Common myeloid progenitor, CD34-positive (primary cell): ENCODE measurements around the gene FBL.
A peak's percentile ranks its signal among the peaks of the same experiment; 100 is the strongest.

Experiments
- CTCF ChIA-PET: fragments of 350-600 bp; sonication (Branson Sonifier 250); formaldehyde crosslinking; loops from one replicate; lab custom pipeline; 2021; ENCODE audit warnings: antibody characterized with exemption; lab: Charles Lee
- POLR2A ChIA-PET: fragments of 350-600 bp; sonication (Branson Sonifier 250); formaldehyde crosslinking; loops from one replicate; lab custom pipeline; 2021; ENCODE audit warnings: antibody characterized with exemption; lab: Charles Lee
- DNase-seq, 3 donors: peaks; one replicate each; pipeline versions ENCODE4 v3.0.0 to v3.0.0-alpha.2; 2013
- H3K27ac ChIP-seq, 2 experiments: 1 replicate in 1 of 2; 2 replicates in 1 of 2; pipeline ENCODE4 v1.7.0; 2013; ENCODE audit warnings: inconsistent platforms in 2 of 2, low read length in 2 of 2, mild to moderate bottlenecking in 2 of 2, low read depth in 1 of 2, moderate library complexity in 1 of 2; ENCODE audit not compliant: severe bottlenecking in 2 of 2, insufficient read depth in 1 of 2, poor library complexity in 1 of 2
- H3K27me3 ChIP-seq, 5 experiments: replicated peaks in 2 of 5; 1 replicate in 3 of 5; 2 replicates in 2 of 5; pipeline versions ENCODE4 v1.6.1 to v1.7.0; 2013; ENCODE audit warnings: low read length in 4 of 5, mild to moderate bottlenecking in 2 of 5, moderate library complexity in 2 of 5, inconsistent platforms in 1 of 5; ENCODE audit not compliant: insufficient read depth in 5 of 5, control insufficient read depth in 4 of 5
- H3K36me3 ChIP-seq, 4 experiments: 1 replicate in 2 of 4; 2 replicates in 2 of 4; pipeline versions ENCODE4 v1.6.1 to v1.7.0; 2013; ENCODE audit warnings: low read length in 3 of 4, control low read depth in 1 of 4, mild to moderate bottlenecking in 1 of 4; ENCODE audit not compliant: control insufficient read depth in 4 of 4, insufficient read depth in 4 of 4
- H3K4me1 ChIP-seq, 4 experiments: 1 replicate in 3 of 4; 2 replicates in 1 of 4; pipeline versions ENCODE4 v1.6.1 to v1.7.1; 2013; ENCODE audit warnings: low read length in 3 of 4, mild to moderate bottlenecking in 3 of 4, control low read depth in 1 of 4, inconsistent platforms in 1 of 4, moderate library complexity in 1 of 4; ENCODE audit not compliant: control insufficient read depth in 4 of 4, insufficient read depth in 4 of 4; ENCODE audit errors: control extremely low read depth in 1 of 4
- H3K4me3 ChIP-seq, 7 experiments: 1 replicate in 4 of 7; 2 replicates in 3 of 7; pipeline versions ENCODE4 v1.5.1 to v1.7.0; 2013; ENCODE audit warnings: mild to moderate bottlenecking in 7 of 7, low read length in 6 of 7, moderate library complexity in 6 of 7, inconsistent platforms in 2 of 7, low read depth in 2 of 7, control low read depth in 1 of 7; ENCODE audit not compliant: insufficient read depth in 4 of 7, control insufficient read depth in 1 of 7; ENCODE audit errors: extremely low read depth in 1 of 7
- H3K9me3 ChIP-seq, 5 experiments: 1 replicate in 4 of 5; 2 replicates in 1 of 5; pipeline versions ENCODE4 v1.6.1 to v1.7.1; 2013; ENCODE audit warnings: low read length in 4 of 5, mild to moderate bottlenecking in 2 of 5, inconsistent platforms in 1 of 5, low read depth in 1 of 5, moderate library complexity in 1 of 5; ENCODE audit not compliant: control insufficient read depth in 4 of 5, insufficient read depth in 2 of 5; ENCODE audit errors: control extremely low read depth in 1 of 5
- WGBS: methylation state at CpG from one replicate; pipeline ENCODE4 v1.1.5; 2013; ENCODE audit not compliant: insufficient coverage; 5-methylcytosine and 5-hydroxymethylcytosine counted together

The FBL gene

GRCh38 chr19:39826311-39826945, 19.8 kb downstream of the FBL start:
- Histone ChIP-seq H3K4me1 (peaks cover 0 to 16% (median 12%) of the 10 kb centered on the region in 4 experiments), H3K27ac (no peak overlapping the region), H3K27me3 (no peaks in the 10 kb centered on the region), H3K4me3 (no peak overlapping the region), H3K36me3 (peaks cover 11 to 62% (median 45%) of the 10 kb centered on the region in 4 experiments), H3K9me3 (no peaks in the 10 kb centered on the region)
- no peak for DNase-seq
- WGBS: 95% methylated on average over 21 of the region's 35 CpGs
- ChIA-PET CTCF (no interaction called here), POLR2A (no interaction called here)

DNA sequence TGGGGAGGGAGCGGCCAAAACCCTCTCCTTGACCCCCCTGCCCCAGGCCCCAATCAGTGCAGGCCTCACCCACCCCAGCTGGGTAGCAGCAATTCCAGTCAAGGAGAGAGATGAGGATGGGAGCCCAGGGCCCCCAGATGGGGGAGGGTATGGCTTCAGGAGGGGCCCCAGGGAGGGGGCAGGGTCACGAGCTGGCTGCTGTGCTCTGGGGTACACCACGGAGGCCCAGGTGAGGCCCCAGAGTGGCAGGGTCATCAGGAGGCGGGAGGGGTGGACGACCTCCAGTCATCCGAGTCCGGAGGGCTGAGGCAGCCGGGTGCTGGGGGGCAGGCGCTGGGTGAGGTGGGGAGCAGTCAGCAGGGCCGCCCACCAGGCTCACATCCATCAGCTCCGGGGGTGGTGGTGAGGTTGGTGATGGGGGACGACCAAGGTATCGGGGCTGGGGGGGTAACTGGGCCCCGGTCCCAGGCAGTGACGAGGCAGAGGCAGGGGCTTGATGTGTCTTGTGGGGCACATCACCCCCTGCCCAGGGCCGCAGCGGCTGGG, 20.6 kb downstream of the FBL start:
- CTCF ChIA-PET: no interaction called here
- POLR2A ChIA-PET: no interaction called here
- no peaks in the 10 kb centered on the region for H3K27me3 ChIP-seq
- H3K27ac ChIP-seq: peak overlapping the region in 1 of 2 experiments; percentile 57
- peaks cover 0 to 2% (median 0%) of the 10 kb centered on the region in 5 experiments for H3K9me3 ChIP-seq
- H3K4me3 ChIP-seq: no peak overlapping the region
- no peak for DNase-seq
- WGBS: 97% methylated on average over 13 of the region's 17 CpGs
- H3K36me3 ChIP-seq: peaks cover 11 to 53% (median 39%) of the 10 kb centered on the region in 4 experiments
- peaks cover 0 to 16% (median 12%) of the 10 kb centered on the region in 4 experiments for H3K4me1 ChIP-seq

- POLR2A ChIA-PET: no interaction called here
- no peak for DNase-seq
- H3K36me3 ChIP-seq: peaks cover 11 to 48% (median 34%) of the 10 kb centered on the region in 4 experiments
- peaks cover 0 to 16% (median 12%) of the 10 kb centered on the region in 4 experiments for H3K4me1 ChIP-seq
- H3K9me3 ChIP-seq: peaks cover 0 to 2% (median 0%) of the 10 kb centered on the region in 5 experiments
- H3K27me3 ChIP-seq: no peaks in the 10 kb centered on the region
- H3K27ac ChIP-seq: peak overlapping the region in 1 of 2 experiments; percentile 57
- H3K4me3 ChIP-seq: peak overlapping the region in 1 of 7 experiments; percentile 87
- 83% methylated on average over 2 of the region's 11 CpGs for WGBS
- CTCF ChIA-PET: no interaction called here
Observed at GRCh38 chr19:39825093-39825463, 21.1 kb downstream of the FBL start.

GRCh38 chr19:39824143-39825092, 21.8 kb downstream of the FBL start:
- peaks cover 0 to 2% (median 0%) of the 10 kb centered on the region in 5 experiments for H3K9me3 ChIP-seq
- H3K4me3 ChIP-seq: peak overlapping the region; percentile 53 to 93 (median 85)
- POLR2A ChIA-PET: no interaction called here
- H3K4me1 ChIP-seq: peaks cover 0 to 16% (median 12%) of the 10 kb centered on the region in 4 experiments
- H3K27me3 ChIP-seq: no peaks in the 10 kb centered on the region
- peaks cover 7 to 42% (median 28%) of the 10 kb centered on the region in 4 experiments for H3K36me3 ChIP-seq
- peak overlapping the region in 1 of 2 experiments; percentile 65 for H3K27ac ChIP-seq
- 10% methylated on average over 46 of the region's 47 CpGs for WGBS
- CTCF ChIA-PET: no interaction called here
- DNase-seq: peak; percentile 91 to 95 (median 93)

DNA sequence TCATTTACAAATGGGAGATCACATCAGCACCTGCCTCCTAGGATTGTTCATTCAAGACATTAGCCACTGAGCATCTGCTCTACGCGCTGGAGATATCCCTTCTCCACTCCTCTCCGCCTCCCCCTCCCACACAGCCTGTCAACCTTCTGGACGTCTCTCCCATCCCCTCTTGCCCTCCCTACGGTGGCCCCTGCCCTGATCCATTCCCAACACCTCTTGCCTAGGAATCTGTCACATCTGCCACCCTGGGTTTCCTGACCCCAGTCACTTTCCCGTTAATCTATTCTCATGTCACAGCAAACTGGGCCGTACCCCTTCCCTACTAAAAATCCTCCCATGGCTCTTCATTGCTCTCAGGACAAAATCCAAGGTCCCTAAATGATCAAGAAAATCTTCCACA, 22.5 kb downstream of the FBL start:
- peak in 1 of 3 donors; percentile 8 for DNase-seq
- Histone ChIP-seq H3K9me3 (peaks cover 0 to 2% (median 0%) of the 10 kb centered on the region in 5 experiments), H3K4me3 (peak overlapping the region; percentile 53 to 93 (median 85)), H3K36me3 (peaks cover 5 to 35% (median 24%) of the 10 kb centered on the region in 4 experiments), H3K27me3 (no peaks in the 10 kb centered on the region), H3K27ac (peak overlapping the region in 1 of 2 experiments; percentile 65), H3K4me1 (peaks cover 0 to 16% (median 12%) of the 10 kb centered on the region in 4 experiments)
- ChIA-PET POLR2A (no interaction called here), CTCF (no interaction called here)
- 35% methylated on average over 7 of the region's 7 CpGs for WGBS

GRCh38 chr19:39820696-39821095, 25.5 kb downstream of the FBL start:
- H3K27ac ChIP-seq: no peak overlapping the region
- no peaks in the 10 kb centered on the region for H3K27me3 ChIP-seq
- DNase-seq: no peak
- peaks cover 0 to 16% (median 12%) of the 10 kb centered on the region in 4 experiments for H3K4me1 ChIP-seq
- peaks cover 0 to 2% (median 0%) of the 10 kb centered on the region in 5 experiments for H3K9me3 ChIP-seq
- H3K36me3 ChIP-seq: peaks cover 0 to 6% (median 1%) of the 10 kb centered on the region in 4 experiments
- WGBS: 100% methylated on average over 2 of the region's 6 CpGs
- POLR2A ChIA-PET: interaction anchor here (0.6 kb wide), 1 partner anchor 18 kb away, joined by 3 read pairs; no protein-coding TSS in a partner anchor
- CTCF ChIA-PET: interaction anchor here (0.9 kb wide), 1 partner anchor 150 kb away, joined by 3 read pairs; the partner anchor contains the start of gene PSMC4
- H3K4me3 ChIP-seq: no peak overlapping the region
